ENCODE results near the gene GARNL3.

The GARNL3 gene

GRCh38 chr9:127392166-127392565 is 127.6 kb downstream of the GARNL3 start:
- no peak for TF ChIP-seq ZNF274 (IDR thresholded peaks at IDR 0.05; ENCODE audit: low read depth, low read length)

DNA sequence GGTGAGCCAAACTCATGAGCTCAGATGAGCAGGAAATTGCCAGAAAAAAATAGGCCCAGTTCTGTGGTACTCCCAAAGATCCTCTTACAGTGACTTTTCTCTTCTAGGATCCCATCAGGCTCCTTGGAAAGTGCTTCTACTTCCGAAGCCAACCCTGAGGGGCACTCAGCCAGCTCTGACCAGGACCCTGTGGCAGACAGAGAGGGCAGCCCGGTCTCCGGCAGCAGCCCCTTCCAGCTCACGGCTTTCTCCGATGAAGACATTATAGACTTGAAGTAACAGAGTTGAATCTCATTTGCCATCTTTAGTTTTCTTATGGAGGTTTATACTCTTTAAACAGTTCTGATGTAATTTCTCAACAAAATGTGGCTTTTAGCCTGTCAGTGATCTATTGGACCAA is 128.4 kb downstream of the GARNL3 start:
- H3K4me3 ChIP-seq (ENCODE audit: low read length) = no peak overlapping the region
- no peak for TF ChIP-seq ZNF274 (IDR thresholded peaks at IDR 0.05; ENCODE audit: low read depth, low read length)

More at GRCh38 chr9:127392166-127392565, 127.6 kb downstream of the GARNL3 start:
- H3K4me3 ChIP-seq (ENCODE audit: low read length) = no peak overlapping the region

DNA sequence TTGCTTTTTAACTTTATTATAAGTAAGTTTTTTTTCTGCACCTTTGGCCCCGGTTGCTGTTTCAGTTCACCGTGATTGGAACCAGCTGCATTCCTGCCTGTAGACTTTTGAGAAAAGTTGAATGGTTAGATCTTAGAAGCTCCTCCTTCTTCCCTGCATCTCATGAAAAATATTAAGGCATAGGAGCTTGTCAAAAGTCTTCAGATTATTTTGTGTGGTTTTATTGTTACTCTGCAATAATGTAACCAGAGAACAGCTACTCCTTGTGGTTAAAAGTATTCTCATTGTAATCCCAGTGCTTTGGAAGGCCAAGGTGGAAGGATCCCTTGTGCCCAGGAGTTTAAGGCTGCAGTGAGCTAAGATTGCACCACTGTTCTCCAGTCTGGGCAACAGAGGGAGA is 129.1 kb downstream of the GARNL3 start:
- TF ChIP-seq ZNF274 (IDR thresholded peaks at IDR 0.05; ENCODE audit: low read depth, low read length) = no peak
- no peak overlapping the region for H3K4me3 ChIP-seq (ENCODE audit: low read length)

DNA sequence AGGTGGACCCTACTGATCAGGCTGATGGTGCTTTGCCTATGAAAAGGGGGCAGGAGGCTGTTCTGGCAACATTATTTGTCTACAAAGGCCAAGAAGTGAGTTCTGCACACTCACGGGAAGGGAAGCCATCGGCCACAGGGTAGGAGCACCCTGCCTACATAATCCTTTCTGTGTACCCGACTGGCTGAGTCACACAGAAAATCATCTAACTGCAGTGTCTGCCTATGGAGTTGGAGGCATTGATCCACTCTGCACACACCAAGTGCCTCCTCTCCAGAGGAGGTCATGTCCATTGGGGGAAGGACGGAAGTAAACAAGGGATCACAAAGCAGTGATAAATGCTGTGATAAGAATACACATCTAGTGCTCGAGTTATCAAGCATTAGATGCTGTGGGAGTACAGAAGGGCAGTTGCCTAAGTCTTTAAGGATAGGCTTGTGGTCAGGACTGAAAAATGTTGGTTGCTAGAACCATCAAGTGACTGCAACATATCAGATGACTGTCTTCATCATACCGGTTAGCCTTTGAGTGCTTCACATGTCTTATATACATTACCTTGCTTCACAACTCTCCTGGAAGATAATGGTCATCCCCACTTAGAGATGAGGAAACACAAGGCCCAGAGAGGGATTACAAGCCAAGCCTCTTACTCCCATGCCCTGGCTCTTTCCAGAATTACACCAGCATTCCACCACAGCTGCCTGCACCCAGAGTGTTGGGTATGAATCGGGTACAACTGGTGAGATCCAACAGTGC is 131.1 kb downstream of the GARNL3 start:
- peak overlapping the region; percentile 55; the same call in 1 of the 2 replicates for H3K4me3 ChIP-seq (ENCODE audit: low read length)
- no peak for TF ChIP-seq ZNF274 (IDR thresholded peaks at IDR 0.05; ENCODE audit: low read depth, low read length)

DNA sequence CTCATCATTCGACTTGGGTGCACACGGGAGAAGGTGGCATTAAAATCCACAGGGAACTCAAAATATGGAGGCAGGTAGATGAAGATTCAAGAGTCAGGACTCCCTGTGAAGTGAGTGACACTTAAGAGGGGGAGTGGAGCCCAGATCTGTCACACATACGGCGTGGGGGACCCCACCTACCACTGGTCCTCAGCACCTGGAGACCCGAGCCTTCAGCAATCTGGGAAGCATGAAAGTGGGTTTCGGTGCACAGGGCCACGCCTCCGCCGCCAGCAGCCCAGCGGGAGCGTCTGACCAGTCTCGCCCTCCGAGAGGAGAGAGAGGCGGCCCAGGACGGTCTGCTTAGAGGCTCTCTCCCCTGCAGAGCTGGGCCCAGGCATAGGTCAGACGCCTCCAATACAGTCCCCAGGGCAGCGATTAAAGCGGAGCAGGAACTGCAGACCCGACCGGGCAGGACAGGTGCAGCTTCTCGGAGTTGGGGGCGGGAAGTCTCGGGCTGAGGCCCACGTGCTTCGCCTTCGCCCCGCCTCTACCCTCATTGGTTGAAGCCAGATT is 131.8 kb downstream of the GARNL3 start:
- no peak for TF ChIP-seq ZNF274 (IDR thresholded peaks at IDR 0.05; ENCODE audit: low read depth, low read length)
- peak overlapping the region; percentile 55; the same call in 1 of the 2 replicates for H3K4me3 ChIP-seq (ENCODE audit: low read length)

DNA sequence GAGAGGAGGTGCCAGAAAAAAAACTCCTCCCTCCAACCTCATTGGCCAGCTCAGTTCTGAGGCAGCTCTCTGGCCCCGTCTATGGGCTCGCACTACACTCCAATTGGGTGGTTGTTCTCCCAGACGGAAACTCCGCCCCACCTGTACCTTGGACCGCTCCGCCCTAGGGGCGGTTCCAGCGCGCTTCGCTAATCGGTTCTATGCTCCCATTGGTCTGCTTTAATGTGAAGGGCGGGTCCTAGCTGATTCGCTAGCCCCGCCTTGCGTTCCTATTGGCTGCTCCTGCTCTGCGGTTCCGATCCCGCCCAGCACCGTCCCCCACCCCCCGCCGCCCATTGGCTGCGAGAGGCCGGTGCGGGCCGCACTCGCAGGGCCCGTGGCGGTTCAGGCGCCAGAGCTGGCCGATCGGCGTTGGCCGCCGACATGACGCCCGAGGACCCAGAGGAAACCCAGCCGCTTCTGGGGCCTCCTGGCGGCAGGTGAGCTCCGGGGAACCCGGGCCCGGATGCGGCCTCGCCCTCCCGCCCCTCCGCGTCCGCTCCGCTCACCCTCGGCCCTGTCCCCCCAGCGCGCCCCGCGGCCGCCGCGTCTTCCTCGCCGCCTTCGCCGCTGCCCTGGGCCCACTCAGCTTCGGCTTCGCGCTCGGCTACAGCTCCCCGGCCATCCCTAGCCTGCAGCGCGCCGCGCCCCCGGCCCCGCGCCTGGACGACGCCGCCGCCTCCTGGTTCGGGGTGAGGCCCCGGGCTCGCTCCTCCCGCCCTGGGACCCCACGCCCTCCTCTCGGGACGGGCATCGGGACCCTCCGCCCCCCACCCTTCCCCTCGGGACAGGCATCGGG is 132.5 kb downstream of the GARNL3 start, which contains the start of gene SLC2A8:
Gene SLC2A8 (plus strand): TSS at position 362 of the 838 bp plus-strand sequence. CDS start 62 bp downstream, at position 424.
- peak within 1 kb of the TSS; percentile 73 for H3K4me3 ChIP-seq (ENCODE audit: low read length)
- TF ChIP-seq ZNF274 (IDR thresholded peaks at IDR 0.05; ENCODE audit: low read depth, low read length) = no peak

DNA sequence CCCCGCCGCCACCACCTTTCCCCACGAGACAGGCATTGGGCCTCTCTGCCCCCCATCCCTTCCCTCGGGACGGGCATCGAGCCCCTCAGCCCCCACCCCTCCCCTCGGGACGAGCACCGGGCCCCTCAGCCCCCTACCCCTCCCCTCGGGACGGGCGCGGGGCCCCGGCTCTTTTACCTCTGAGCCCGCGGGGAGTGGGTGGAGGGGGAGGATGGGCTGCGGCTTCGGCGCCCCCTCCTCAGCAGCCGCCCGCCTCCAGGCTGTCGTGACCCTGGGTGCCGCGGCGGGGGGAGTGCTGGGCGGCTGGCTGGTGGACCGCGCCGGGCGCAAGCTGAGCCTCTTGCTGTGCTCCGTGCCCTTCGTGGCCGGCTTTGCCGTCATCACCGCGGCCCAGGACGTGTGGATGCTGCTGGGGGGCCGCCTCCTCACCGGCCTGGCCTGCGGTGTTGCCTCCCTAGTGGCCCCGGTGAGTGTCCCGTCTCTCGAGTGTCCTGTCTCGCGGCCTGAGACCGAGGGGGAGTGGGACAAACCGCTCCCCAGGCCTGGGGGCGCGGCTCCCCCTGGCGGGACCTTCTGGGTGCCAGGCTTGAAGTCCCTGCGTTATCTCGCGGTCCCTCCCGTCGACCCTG is 133.2 kb downstream of the GARNL3 start:
- H3K4me3 ChIP-seq (ENCODE audit: low read length) = peak overlapping the region; percentile 73
- no peak for TF ChIP-seq ZNF274 (IDR thresholded peaks at IDR 0.05; ENCODE audit: low read depth, low read length)

- H3K4me3 ChIP-seq (ENCODE audit: low read length) = peak overlapping the region; percentile 73; the same call in 1 of the 2 replicates
Measured at GRCh38 chr9:127398275-127398647, 133.7 kb downstream of the GARNL3 start.

GRCh38 chr9:127398715-127399400 is 134.3 kb downstream of the GARNL3 start:
- no peak overlapping the region for H3K4me3 ChIP-seq (ENCODE audit: low read length)
- no peak for TF ChIP-seq ZNF274 (IDR thresholded peaks at IDR 0.05; ENCODE audit: low read depth, low read length)

More at GRCh38 chr9:127398275-127398647, 133.7 kb downstream of the GARNL3 start:
- no peak for TF ChIP-seq ZNF274 (IDR thresholded peaks at IDR 0.05; ENCODE audit: low read depth, low read length)

- no peak overlapping the region for H3K4me3 ChIP-seq (ENCODE audit: low read length)
- no peak for TF ChIP-seq ZNF274 (IDR thresholded peaks at IDR 0.05; ENCODE audit: low read depth, low read length)
Measured at GRCh38 chr9:127399736-127400269, 135.2 kb downstream of the GARNL3 start.

GRCh38 chr9:127402401-127403090 is 138.0 kb downstream of the GARNL3 start:
- no peak for TF ChIP-seq ZNF274 (IDR thresholded peaks at IDR 0.05; ENCODE audit: low read depth, low read length)
- H3K4me3 ChIP-seq (ENCODE audit: low read length) = no peak overlapping the region

DNA sequence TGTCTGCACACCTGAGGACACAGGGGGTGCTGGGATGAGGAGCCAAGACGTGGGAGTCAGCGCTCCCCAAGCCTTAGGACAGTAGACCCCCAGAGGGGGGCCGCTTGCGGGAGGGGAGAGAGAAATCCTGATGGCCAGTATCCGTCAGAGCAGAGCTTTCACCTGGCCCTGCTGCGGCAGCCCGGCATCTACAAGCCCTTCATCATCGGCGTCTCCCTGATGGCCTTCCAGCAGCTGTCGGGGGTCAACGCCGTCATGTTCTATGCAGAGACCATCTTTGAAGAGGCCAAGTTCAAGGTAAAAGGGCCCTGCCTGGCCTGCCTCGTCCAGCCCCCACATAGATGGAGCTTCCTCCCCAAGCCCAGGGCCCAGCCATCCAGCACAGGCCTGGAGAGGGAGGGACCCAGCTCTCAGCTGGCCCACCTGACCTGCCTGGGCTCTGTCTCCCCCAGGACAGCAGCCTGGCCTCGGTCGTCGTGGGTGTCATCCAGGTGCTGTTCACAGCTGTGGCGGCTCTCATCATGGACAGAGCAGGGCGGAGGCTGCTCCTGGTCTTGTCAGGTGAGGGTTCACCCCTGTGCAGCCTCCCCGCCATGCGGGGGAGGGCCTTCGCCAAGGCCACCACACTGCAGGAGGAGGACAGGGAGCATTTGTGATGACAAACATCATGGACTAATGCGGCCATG is 139.1 kb downstream of the GARNL3 start:
- TF ChIP-seq ZNF274 (IDR thresholded peaks at IDR 0.05; ENCODE audit: low read depth, low read length) = no peak
- H3K4me3 ChIP-seq (ENCODE audit: low read length) = no peak overlapping the region

Measured in GM08714 (cell line).